Panc1 (cell line): ENCODE results near the gene PHF21A.

ENCODE experiments used
- CTCF ChIP-seq: fragments of 450-650 bp; IDR thresholded peaks from 2 replicates; pipeline ENCODE4 v1.5.1; 2017; ENCODE audit warnings: mild to moderate bottlenecking
- SIN3A ChIP-seq: IDR thresholded peaks from 2 replicates; pipeline ENCODE4 v1.6.1; 2012; ENCODE audit warnings: low read depth, mild to moderate bottlenecking, low read length, moderate library complexity, borderline replicate concordance; ENCODE audit not compliant: insufficient read depth
- TCF7L2 ChIP-seq: IDR thresholded peaks from 2 replicates; pipeline ENCODE4 v1.6.1; 2011; ENCODE audit warnings: mild to moderate bottlenecking, low read depth, low read length, inconsistent platforms

GRCh38 chr11:46122945-46123715 is 1.9 kb upstream of the PHF21A start:
- no peak for TF ChIP-seq CTCF
- TF ChIP-seq TCF7L2 = no peak
- no peak for TF ChIP-seq SIN3A
